Measurements from ENCODE around the gene MICALL1.

- TF ChIP-seq CTCF (conservative IDR thresholded peaks at IDR 0.05) (no peak), ZFX (IDR thresholded peaks at IDR 0.05) (no peak)
Observed at GRCh38 chr22:37965940-37966664, 60.0 kb downstream of the MICALL1 start.
